ENCODE measurements around the gene GFOD2.

The GFOD2 gene

GRCh38 chr16:67655363-67655762 lies 63.8 kb downstream of the GFOD2 start:
- Mint-ChIP-seq H3K36me3 (ENCODE audit: low read depth) (peaks cover 23% of the 10 kb centered on the region), H3K27ac (peak overlapping the region; percentile 29), H3K27me3 (no peaks in the 10 kb centered on the region), H3K9me3 (no peaks in the 10 kb centered on the region), H3K4me1 (ENCODE audit: low read depth) (peaks cover 13% of the 10 kb centered on the region), H3K4me3 (no peak overlapping the region)

GRCh38 chr16:67654403-67654911 lies 64.7 kb downstream of the GFOD2 start:
- Mint-ChIP-seq H3K4me3 (no peak overlapping the region), H3K4me1 (ENCODE audit: low read depth) (peaks cover 13% of the 10 kb centered on the region), H3K36me3 (ENCODE audit: low read depth) (peaks cover 28% of the 10 kb centered on the region), H3K27ac (no peak overlapping the region), H3K9me3 (no peaks in the 10 kb centered on the region), H3K27me3 (no peaks in the 10 kb centered on the region)

- H3K27ac Mint-ChIP-seq = peak overlapping the region; percentile 68
- peaks cover 10% of the 10 kb centered on the region for H3K4me1 Mint-ChIP-seq (ENCODE audit: low read depth)
- no peaks in the 10 kb centered on the region for H3K9me3 Mint-ChIP-seq
- no peak overlapping the region for H3K4me3 Mint-ChIP-seq
- H3K36me3 Mint-ChIP-seq (ENCODE audit: low read depth) = peaks cover 28% of the 10 kb centered on the region
- H3K27me3 Mint-ChIP-seq = no peaks in the 10 kb centered on the region
These were observed 65.2 kb downstream of the GFOD2 start for GRCh38 chr16:67653789-67654402.

GRCh38 chr16:67653128-67653788 lies 65.9 kb downstream of the GFOD2 start:
- H3K27me3 Mint-ChIP-seq = no peaks in the 10 kb centered on the region
- H3K27ac Mint-ChIP-seq = no peak overlapping the region
- peaks cover 4% of the 10 kb centered on the region for H3K4me1 Mint-ChIP-seq (ENCODE audit: low read depth)
- peaks cover 28% of the 10 kb centered on the region for H3K36me3 Mint-ChIP-seq (ENCODE audit: low read depth)
- H3K9me3 Mint-ChIP-seq = no peaks in the 10 kb centered on the region
- H3K4me3 Mint-ChIP-seq = no peak overlapping the region

GRCh38 chr16:67652578-67653127 lies 66.5 kb downstream of the GFOD2 start:
- H3K27me3 Mint-ChIP-seq = no peaks in the 10 kb centered on the region
- H3K4me3 Mint-ChIP-seq = no peak overlapping the region
- no peak overlapping the region for H3K27ac Mint-ChIP-seq
- H3K36me3 Mint-ChIP-seq (ENCODE audit: low read depth) = peaks cover 28% of the 10 kb centered on the region
- H3K9me3 Mint-ChIP-seq = no peaks in the 10 kb centered on the region
- no peaks in the 10 kb centered on the region for H3K4me1 Mint-ChIP-seq (ENCODE audit: low read depth)

GRCh38 chr16:67651847-67652246 lies 67.3 kb downstream of the GFOD2 start:
- peaks cover 28% of the 10 kb centered on the region for H3K36me3 Mint-ChIP-seq (ENCODE audit: low read depth)
- no peak overlapping the region for H3K27ac Mint-ChIP-seq
- no peaks in the 10 kb centered on the region for H3K27me3 Mint-ChIP-seq
- no peak overlapping the region for H3K4me3 Mint-ChIP-seq
- no peaks in the 10 kb centered on the region for H3K9me3 Mint-ChIP-seq
- no peaks in the 10 kb centered on the region for H3K4me1 Mint-ChIP-seq (ENCODE audit: low read depth)

- H3K27me3 Mint-ChIP-seq = no peaks in the 10 kb centered on the region
- no peak overlapping the region for H3K4me3 Mint-ChIP-seq
- peaks cover 32% of the 10 kb centered on the region for H3K36me3 Mint-ChIP-seq (ENCODE audit: low read depth)
- peaks cover 4% of the 10 kb centered on the region for H3K4me1 Mint-ChIP-seq (ENCODE audit: low read depth)
- no peaks in the 10 kb centered on the region for H3K9me3 Mint-ChIP-seq
- no peak overlapping the region for H3K27ac Mint-ChIP-seq
These were observed 68.1 kb downstream of the GFOD2 start for GRCh38 chr16:67651039-67651438.

- Mint-ChIP-seq H3K4me3 (no peak overlapping the region), H3K36me3 (ENCODE audit: low read depth) (peaks cover 25% of the 10 kb centered on the region), H3K4me1 (ENCODE audit: low read depth) (peaks cover 4% of the 10 kb centered on the region), H3K27ac (no peak overlapping the region), H3K9me3 (no peaks in the 10 kb centered on the region), H3K27me3 (no peaks in the 10 kb centered on the region)
These were observed 69.1 kb downstream of the GFOD2 start for GRCh38 chr16:67650023-67650422.

GRCh38 chr16:67649494-67649931 lies 69.6 kb downstream of the GFOD2 start:
- no peaks in the 10 kb centered on the region for H3K27me3 Mint-ChIP-seq
- H3K27ac Mint-ChIP-seq = no peak overlapping the region
- peaks cover 25% of the 10 kb centered on the region for H3K36me3 Mint-ChIP-seq (ENCODE audit: low read depth)
- no peaks in the 10 kb centered on the region for H3K9me3 Mint-ChIP-seq
- no peak overlapping the region for H3K4me3 Mint-ChIP-seq
- H3K4me1 Mint-ChIP-seq (ENCODE audit: low read depth) = peaks cover 5% of the 10 kb centered on the region

GRCh38 chr16:67648764-67649407 lies 70.2 kb downstream of the GFOD2 start:
- H3K27ac Mint-ChIP-seq = no peak overlapping the region
- no peaks in the 10 kb centered on the region for H3K27me3 Mint-ChIP-seq
- H3K4me1 Mint-ChIP-seq (ENCODE audit: low read depth) = peaks cover 8% of the 10 kb centered on the region
- no peaks in the 10 kb centered on the region for H3K9me3 Mint-ChIP-seq
- H3K36me3 Mint-ChIP-seq (ENCODE audit: low read depth) = peaks cover 25% of the 10 kb centered on the region
- no peak overlapping the region for H3K4me3 Mint-ChIP-seq

- no peaks in the 10 kb centered on the region for H3K27me3 Mint-ChIP-seq
- no peak overlapping the region for H3K27ac Mint-ChIP-seq
- no peak overlapping the region for H3K4me3 Mint-ChIP-seq
- H3K4me1 Mint-ChIP-seq (ENCODE audit: low read depth) = peaks cover 8% of the 10 kb centered on the region
- peaks cover 25% of the 10 kb centered on the region for H3K36me3 Mint-ChIP-seq (ENCODE audit: low read depth)
- no peaks in the 10 kb centered on the region for H3K9me3 Mint-ChIP-seq
These were observed 70.9 kb downstream of the GFOD2 start for GRCh38 chr16:67648088-67648763.

- Mint-ChIP-seq H3K27me3 (no peaks in the 10 kb centered on the region), H3K4me3 (no peak overlapping the region), H3K9me3 (no peaks in the 10 kb centered on the region), H3K27ac (no peak overlapping the region), H3K36me3 (ENCODE audit: low read depth) (peaks cover 25% of the 10 kb centered on the region), H3K4me1 (ENCODE audit: low read depth) (peaks cover 8% of the 10 kb centered on the region)
These were observed 71.4 kb downstream of the GFOD2 start for GRCh38 chr16:67647681-67648080.

GRCh38 chr16:67647111-67647651 lies 71.9 kb downstream of the GFOD2 start:
- no peak overlapping the region for H3K4me3 Mint-ChIP-seq
- H3K27ac Mint-ChIP-seq = no peak overlapping the region
- peaks cover 23% of the 10 kb centered on the region for H3K36me3 Mint-ChIP-seq (ENCODE audit: low read depth)

GRCh38 chr16:67645397-67646121 lies 73.6 kb downstream of the GFOD2 start:
- H3K4me3 Mint-ChIP-seq = peak overlapping the region; percentile 85
- peaks cover 11% of the 10 kb centered on the region for H3K36me3 Mint-ChIP-seq (ENCODE audit: low read depth)
- H3K4me1 Mint-ChIP-seq (ENCODE audit: low read depth) = peaks cover 8% of the 10 kb centered on the region
- H3K27ac Mint-ChIP-seq = peak overlapping the region; percentile 91
- no peaks in the 10 kb centered on the region for H3K9me3 Mint-ChIP-seq
- H3K27me3 Mint-ChIP-seq = no peaks in the 10 kb centered on the region

More at GRCh38 chr16:67647111-67647651, 71.9 kb downstream of the GFOD2 start:
- Mint-ChIP-seq H3K9me3 (no peaks in the 10 kb centered on the region), H3K4me1 (ENCODE audit: low read depth) (peaks cover 8% of the 10 kb centered on the region), H3K27me3 (no peaks in the 10 kb centered on the region)

Measured in stimulated activated naive CD8-positive, alpha-beta T cell treated with anti-CD3 and anti-CD28 coated beads, Interleukin-15, Interleukin-2, amounts not matched to agents 100 ng/mL and 50 ng/mL, for 24 hours (primary cell).